HUES64 (cell line): ENCODE data around the gene ERI3.

Experiments used
- H3K27ac ChIP-seq: 2 replicates; pipeline ENCODE4 v1.7.0; 2013; ENCODE audit warnings: low read depth, low read length, inconsistent platforms
- H3K27me3 ChIP-seq: 2 replicates; pipeline ENCODE4 v1.6.1; 2013; ENCODE audit warnings: mild to moderate bottlenecking, low read length; ENCODE audit not compliant: insufficient read depth
- H3K36me3 ChIP-seq: 2 replicates; pipeline ENCODE4 v1.6.1; 2013; ENCODE audit warnings: mild to moderate bottlenecking, low read length; ENCODE audit not compliant: insufficient read depth
- H3K4me1 ChIP-seq: 2 replicates; pipeline ENCODE4 v1.6.1; 2013; ENCODE audit warnings: mild to moderate bottlenecking, low read length, moderate library complexity; ENCODE audit not compliant: insufficient read depth
- H3K4me3 ChIP-seq: 2 replicates; pipeline ENCODE4 v1.5.1; 2013; ENCODE audit warnings: mild to moderate bottlenecking, low read length, moderate library complexity
- H3K9ac ChIP-seq: 2 replicates; pipeline ENCODE4 v1.6.1; 2013; ENCODE audit warnings: mild to moderate bottlenecking, low read depth, low read length
- H3K9me3 ChIP-seq: 2 replicates; pipeline ENCODE4 v1.6.1; 2013; ENCODE audit warnings: low read depth, low read length; ENCODE audit not compliant: insufficient read depth
- WGBS: fragments of 150-250, 120-280 bp; methylation state at CpG from one replicate; pipeline ENCODE4 v1.1.7; 2013; ENCODE audit warnings: missing lambda C conversion rate; 5-methylcytosine and 5-hydroxymethylcytosine counted together

Gene ERI3

DNA sequence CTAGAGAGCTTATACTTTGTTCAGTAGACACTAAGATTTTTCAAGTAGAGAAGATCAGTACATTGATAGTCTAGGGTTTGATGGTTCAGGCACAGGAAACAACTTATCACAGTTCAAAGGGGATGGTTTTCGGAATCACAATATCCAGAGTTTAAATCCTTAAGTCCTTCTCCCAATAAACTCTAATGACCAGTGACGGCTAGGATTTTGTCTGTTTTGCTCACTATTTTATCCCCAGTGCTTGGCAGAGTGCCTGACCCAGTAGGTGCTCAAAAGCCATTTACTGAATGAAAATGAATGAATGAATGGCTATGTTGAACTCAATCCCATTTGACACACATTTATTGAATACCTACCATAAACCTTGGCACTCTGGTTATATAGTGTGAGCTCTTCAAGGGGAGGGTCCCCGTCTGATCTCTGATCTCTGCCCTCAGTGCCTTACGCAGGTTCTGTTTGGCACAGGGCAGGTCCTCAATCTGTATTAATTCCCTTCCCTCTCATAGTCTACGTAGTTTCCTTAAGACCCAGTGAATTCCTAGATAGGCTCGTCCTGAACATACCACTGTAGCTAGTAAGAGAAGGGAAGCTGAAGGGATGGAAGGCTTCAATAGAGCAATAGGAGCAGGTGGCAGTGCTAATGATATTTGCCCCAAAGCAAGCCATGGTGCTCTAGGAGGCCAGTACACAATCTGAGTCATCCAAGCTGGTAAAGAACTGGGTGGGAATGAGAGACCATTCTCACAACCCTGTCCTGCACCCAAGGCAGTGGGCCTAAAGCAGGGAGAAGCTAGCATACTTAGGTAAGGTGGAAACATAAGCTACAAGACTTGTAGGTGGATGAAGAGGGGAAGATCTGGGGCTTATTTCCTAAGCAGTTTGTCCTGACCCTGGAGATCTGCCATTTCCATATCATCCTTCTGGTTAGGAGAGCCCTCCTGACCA, 88.4 kb downstream of the ERI3 start:
- peaks cover 19% of the 10 kb centered on the region for H3K4me1 ChIP-seq
- WGBS: 93% methylated on average over 6 of the region's 6 CpGs
- H3K36me3 ChIP-seq: no peaks in the 10 kb centered on the region

DNA sequence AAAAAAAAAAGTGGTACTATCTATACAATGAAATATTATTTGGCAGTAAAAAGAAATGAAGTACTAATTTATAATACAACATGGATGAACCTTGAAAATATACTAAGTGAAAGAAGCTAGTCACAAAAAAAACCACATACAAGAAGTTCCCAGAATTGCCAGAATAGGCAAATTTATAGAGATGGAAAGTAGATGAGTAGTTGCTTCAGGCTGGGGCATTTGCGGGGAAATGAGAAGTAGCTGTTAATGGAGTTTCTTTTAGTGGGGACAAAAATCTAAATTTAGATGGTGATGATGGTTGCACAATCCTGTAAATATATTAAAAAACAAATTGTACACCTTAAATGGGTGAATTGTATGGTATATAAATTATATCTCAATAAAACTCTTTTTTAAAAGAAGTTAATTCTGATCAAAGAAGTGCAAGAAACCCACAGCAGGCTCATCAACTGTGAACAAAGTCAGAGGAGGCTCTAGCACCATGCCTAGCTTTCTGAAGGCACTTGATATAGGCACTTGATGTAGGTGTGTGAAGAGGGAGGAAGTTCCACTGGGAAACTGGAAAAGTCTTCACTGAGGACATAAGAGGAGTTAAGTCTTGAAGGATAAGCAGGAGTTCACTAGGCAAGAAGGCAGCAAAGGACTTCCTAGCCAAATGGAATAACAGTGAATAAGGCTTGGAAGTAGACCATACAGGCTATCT, 89.2 kb downstream of the ERI3 start:
- Histone ChIP-seq H3K36me3 (no peaks in the 10 kb centered on the region), H3K9me3 (no peaks in the 10 kb centered on the region), H3K27ac (no peak overlapping the region), H3K27me3 (no peaks in the 10 kb centered on the region), H3K9ac (no peak overlapping the region), H3K4me1 (peaks cover 25% of the 10 kb centered on the region), H3K4me3 (no peak overlapping the region)
- 100% methylated on average over 1 of the region's 1 CpG for WGBS

More for the DNA sequence above, 88.4 kb downstream of the ERI3 start:
- H3K4me3 ChIP-seq: no peak overlapping the region
- no peaks in the 10 kb centered on the region for H3K9me3 ChIP-seq
- H3K27me3 ChIP-seq: no peaks in the 10 kb centered on the region
- H3K27ac ChIP-seq: no peak overlapping the region
- H3K9ac ChIP-seq: no peak overlapping the region

DNA sequence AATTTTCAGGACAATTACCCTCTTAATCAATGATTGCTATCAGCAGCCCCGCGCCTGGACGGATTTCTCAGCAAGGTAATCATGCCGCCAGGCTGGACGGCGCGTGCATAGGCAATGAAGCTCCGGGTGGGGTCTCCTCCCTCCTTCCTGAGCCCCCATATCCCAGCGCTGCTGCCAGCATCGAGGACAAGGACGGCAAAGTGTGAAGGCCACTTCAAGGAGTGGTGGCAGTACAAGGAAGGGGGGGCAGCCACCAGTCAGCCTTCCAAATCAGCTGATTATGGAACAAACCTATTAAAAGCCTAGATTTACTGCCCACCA, 90.6 kb downstream of the ERI3 start:
- peaks cover 25% of the 10 kb centered on the region for H3K4me1 ChIP-seq
- no peaks in the 10 kb centered on the region for H3K9me3 ChIP-seq
- 96% methylated on average over 11 of the region's 11 CpGs for WGBS
- no peak overlapping the region for H3K9ac ChIP-seq
- H3K27me3 ChIP-seq: no peaks in the 10 kb centered on the region
- no peak overlapping the region for H3K4me3 ChIP-seq
- H3K27ac ChIP-seq: no peak overlapping the region
- H3K36me3 ChIP-seq: no peaks in the 10 kb centered on the region

DNA sequence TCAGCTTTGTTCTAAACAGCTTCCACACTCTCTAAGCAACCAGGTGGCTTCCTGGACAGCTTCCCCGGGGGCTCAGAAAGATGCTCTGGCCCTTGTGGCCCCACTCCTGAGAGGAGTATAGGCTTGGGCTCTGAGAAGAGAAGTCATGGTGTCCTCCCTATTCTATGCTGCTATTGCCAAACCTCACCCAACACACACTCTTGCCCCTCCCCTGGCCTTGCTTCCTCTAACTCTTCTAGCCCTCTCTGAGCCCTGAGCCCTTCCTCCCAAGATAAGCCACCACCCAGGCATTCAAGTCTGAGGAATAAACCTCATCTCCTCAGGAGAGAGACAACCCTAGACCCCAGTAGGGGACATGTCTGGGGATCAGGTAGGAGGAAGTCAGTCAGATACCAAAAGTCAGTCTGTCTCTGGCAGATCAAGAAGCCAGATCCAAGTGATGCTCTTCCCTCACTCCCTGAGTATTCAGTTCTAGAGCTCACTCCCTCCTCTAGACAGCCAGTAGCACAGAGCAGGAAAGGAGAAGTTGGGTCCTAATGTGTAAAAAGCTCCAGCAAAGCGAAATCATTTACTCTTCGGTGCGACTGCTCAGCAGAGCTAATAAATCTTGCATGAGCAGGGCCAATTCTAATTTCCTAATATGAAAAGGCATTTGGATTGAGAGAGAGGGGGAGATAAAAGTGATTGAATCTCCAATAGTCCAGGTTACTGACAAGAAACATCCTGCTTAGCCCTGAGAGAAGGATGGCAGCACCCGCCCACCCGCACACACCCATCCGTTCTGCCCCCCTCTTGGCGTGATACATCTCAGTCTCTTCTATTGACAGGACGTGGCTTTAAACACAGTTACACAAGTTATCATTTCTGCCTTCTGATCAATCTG, 91.2 kb downstream of the ERI3 start:
- Histone ChIP-seq H3K27ac (no peak overlapping the region), H3K27me3 (no peaks in the 10 kb centered on the region), H3K9ac (no peak overlapping the region), H3K36me3 (no peaks in the 10 kb centered on the region), H3K4me1 (peaks cover 25% of the 10 kb centered on the region), H3K9me3 (no peaks in the 10 kb centered on the region), H3K4me3 (no peak overlapping the region)
- whole genome bisulfite sequencing: 94% methylated on average over 9 of the region's 9 CpGs

DNA sequence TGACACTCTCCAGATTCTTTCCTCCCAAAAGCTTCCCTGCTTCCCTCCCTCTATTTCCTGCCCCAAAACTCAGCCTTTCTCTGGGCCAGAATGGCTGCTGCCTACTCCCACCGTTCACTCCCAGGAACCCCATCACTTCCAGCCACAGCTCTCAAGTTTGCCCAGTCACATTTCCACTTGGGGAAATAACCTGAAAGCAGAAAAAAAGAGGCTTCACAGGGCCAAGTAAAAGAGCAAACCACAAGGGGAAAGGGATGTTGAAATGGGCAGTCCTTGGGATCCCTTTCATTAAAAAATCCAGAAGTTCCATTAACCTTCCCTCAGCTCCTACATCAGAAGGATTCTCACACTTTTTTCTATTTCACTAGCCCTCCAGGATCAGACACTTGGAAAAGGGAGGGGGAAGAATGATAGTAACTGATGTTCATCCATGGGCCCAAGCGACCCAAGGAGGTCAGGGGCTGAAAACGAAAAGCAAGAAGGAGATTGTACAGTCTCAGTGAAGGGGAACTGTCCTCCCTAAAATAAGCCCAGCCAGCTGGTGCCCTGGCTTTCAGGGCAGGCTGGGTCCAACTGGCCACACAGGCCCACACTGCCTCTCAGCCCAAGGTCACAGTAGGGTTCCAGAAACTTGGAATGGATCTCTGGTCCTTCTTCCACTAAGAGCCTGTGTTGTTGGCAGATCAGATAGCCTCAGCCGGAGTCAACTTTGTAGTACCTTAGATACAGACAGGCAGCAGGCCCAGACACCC, 92.1 kb downstream of the ERI3 start:
- no peak overlapping the region for H3K27ac ChIP-seq
- no peak overlapping the region for H3K4me3 ChIP-seq
- WGBS: 96% methylated on average over 4 of the region's 4 CpGs
- no peak overlapping the region for H3K9ac ChIP-seq
- H3K4me1 ChIP-seq: peaks cover 25% of the 10 kb centered on the region
- no peaks in the 10 kb centered on the region for H3K9me3 ChIP-seq
- H3K27me3 ChIP-seq: no peaks in the 10 kb centered on the region
- H3K36me3 ChIP-seq: no peaks in the 10 kb centered on the region

DNA sequence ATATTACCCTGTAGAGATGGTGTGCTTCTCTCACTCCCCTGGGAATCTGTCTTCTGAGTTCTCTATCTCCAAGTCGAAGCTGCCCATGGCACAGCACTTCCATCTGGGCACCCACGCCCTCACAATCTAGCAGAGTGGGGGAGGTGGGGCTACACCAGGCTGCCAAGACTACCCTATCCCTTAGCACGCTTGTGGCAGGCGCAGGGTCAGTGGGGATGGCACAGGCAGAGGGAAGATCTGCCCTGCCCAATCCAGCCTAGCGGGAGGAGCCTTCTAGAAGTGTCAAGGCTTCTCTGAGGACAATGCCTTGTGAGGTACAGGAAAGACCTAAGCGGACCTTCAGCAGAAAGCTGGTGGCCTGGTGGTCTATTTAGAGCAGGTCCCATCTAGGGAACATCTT, 92.6 kb downstream of the ERI3 start:
- Histone ChIP-seq H3K9me3 (no peaks in the 10 kb centered on the region), H3K27ac (no peak overlapping the region), H3K27me3 (no peaks in the 10 kb centered on the region), H3K4me1 (peaks cover 25% of the 10 kb centered on the region), H3K9ac (no peak overlapping the region), H3K36me3 (no peaks in the 10 kb centered on the region), H3K4me3 (no peak overlapping the region)
- 94% methylated on average over 6 of the region's 6 CpGs for WGBS

DNA sequence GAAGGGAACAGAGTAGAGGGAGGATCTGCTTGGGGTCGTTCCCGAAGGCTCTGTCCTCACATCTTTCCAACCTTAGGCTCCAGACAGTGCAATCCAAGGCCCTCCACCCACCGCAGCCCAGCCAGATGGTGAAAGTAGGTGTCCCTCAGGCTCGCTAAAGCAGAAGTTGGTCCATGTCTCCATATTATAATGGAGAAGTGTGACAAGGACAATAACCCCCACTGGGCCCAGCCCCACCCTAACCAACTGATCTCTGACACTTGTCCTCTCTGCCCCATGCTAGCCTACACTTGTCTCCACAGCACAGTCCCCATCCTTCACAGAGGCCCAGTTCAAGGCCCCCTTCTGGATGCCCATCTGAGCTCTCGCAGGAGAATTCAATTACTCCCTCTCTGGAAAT, 93.1 kb downstream of the ERI3 start:
- Histone ChIP-seq H3K4me1 (peaks cover 25% of the 10 kb centered on the region), H3K27ac (no peak overlapping the region), H3K9ac (no peak overlapping the region), H3K36me3 (no peaks in the 10 kb centered on the region), H3K27me3 (no peaks in the 10 kb centered on the region), H3K9me3 (no peaks in the 10 kb centered on the region), H3K4me3 (no peak overlapping the region)
- 96% methylated on average over 5 of the region's 5 CpGs for WGBS

DNA sequence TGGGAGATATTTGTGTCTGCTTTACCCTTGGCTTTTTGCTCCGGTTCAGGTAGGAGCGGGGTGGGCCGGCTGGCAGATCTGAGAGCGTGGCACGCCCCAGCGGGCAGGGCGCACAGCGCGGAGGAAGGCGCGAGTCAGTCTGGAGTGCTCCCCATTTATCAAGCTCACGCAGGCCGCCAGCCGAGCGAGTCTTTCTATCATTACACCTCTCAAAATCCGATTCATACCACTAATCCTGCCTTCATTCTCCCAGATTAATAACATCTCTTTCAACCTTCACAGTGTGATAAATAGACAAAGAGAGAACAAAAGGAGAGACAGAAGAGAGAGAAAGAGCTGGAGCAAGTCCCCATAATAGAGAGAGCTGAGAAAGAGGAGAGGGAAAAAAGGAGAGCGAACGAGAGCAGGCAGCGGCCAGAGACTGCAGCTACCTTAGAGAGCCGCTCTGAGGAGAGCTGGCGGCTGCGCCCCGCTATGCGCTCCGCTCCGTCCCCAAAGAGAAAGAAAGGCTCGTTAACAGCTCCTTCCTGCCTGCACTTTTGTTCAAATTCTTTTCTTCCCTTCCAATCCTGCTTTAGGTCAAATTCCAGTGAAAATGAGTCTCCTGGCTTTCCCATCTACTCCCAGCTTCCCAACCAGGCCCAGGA, 93.8 kb downstream of the ERI3 start:
- Histone ChIP-seq H3K36me3 (0 out of 2 replicates have a peak, but pooled peaks cover 3% of the 10 kb centered on the region), H3K4me3 (no peak overlapping the region), H3K27ac (no peak overlapping the region), H3K9ac (no peak overlapping the region), H3K9me3 (no peaks in the 10 kb centered on the region), H3K27me3 (no peaks in the 10 kb centered on the region), H3K4me1 (peaks cover 25% of the 10 kb centered on the region)
- WGBS: 85% methylated on average over 27 of the region's 27 CpGs

DNA sequence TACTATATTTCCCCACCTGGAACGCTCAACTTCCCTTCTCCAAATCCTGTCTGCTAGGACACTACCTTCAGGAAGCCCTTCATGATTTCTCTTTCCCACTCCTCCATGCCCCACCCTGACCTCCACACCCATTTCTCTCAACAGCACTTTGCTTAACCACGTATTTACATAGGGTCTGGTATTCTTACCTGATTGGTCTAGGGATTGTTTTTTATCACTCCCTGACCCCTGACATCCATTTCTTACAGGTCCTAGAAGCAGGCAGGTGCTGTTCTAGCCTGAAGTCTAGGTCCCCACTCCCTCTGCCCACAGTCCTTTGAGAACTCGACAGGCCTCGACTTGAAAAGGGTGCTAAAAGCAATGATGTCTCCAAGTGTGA, 94.3 kb downstream of the ERI3 start:
- Histone ChIP-seq H3K4me3 (no peak overlapping the region), H3K36me3 (0 out of 2 replicates have a peak, but pooled peaks cover 3% of the 10 kb centered on the region), H3K4me1 (peaks cover 25% of the 10 kb centered on the region), H3K9ac (no peak overlapping the region), H3K27ac (no peak overlapping the region), H3K9me3 (no peaks in the 10 kb centered on the region), H3K27me3 (no peaks in the 10 kb centered on the region)
- WGBS: 88% methylated on average over 4 of the region's 4 CpGs

DNA sequence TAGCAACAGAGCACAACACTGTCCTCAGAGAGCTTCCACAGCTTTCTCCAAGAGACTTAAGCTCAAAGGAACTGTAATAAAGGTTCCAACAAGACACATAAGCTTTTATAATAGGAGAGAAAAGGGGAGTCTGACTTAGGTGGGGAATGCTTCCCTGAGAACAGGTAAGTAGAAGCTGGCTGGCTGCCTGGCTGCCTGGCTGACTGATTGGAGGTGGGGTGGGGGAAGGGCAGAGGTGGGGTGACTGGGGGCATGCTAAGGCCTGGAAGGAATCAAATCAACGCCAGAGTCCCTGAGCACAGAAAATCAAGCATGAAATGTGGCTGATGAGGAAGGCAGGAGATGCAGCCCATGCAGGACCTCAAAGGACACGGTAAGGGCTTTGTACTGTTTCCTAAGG, 96.0 kb downstream of the ERI3 start:
- no peaks in the 10 kb centered on the region for H3K27me3 ChIP-seq
- H3K4me1 ChIP-seq: peaks cover 21% of the 10 kb centered on the region
- H3K9me3 ChIP-seq: no peaks in the 10 kb centered on the region
- 98% methylated on average over 2 of the region's 2 CpGs for WGBS
- no peak overlapping the region for H3K27ac ChIP-seq
- H3K4me3 ChIP-seq: no peak overlapping the region
- H3K36me3 ChIP-seq: 0 out of 2 replicates have a peak, but pooled peaks cover 3% of the 10 kb centered on the region
- no peak overlapping the region for H3K9ac ChIP-seq
